K562 (cell line): ENCODE results near the gene ATP6V0E1. TPM values are rescaled to one million over a fixed set of nuclear protein-coding genes. Genes with fewer than 3 reads are reported as not detected.
A peak's percentile ranks its signal among the peaks of the same experiment; 100 is the strongest.

Experiments
- ATAC-seq: fragments of 200-7000 bp; cut with Tn5 transposase; 3 replicates; pipeline ENCODE4 v1.9.1; 2020; ENCODE audit warnings: moderate library complexity
- BruUV-seq: library from RNA; stranded (reverse); fragments of 400-500 nt; replicated peaks from 2 replicates; lab custom pipeline; 2021; lab: Mats Ljungman, UMichigan
- CTCF ChIA-PET: fragments of 300-600 bp; formaldehyde crosslinking; extraction: SDS; loops from one replicate; lab custom pipeline; 2021; ENCODE audit warnings: low intra/inter-chr PET ratio; lab: Yijun Ruan, JAX
- POLR2A ChIA-PET: fragments of 300-600, 350-650 bp; sonication (Branson Sonifier 250); formaldehyde crosslinking; extraction: SDS; loops from one replicate; lab custom pipeline; 2021; ENCODE audit warnings: antibody characterized with exemption, inconsistent platforms; lab: Yijun Ruan, JAX
- DNase-seq, 4 experiments: peaks; one replicate each; pipeline versions ENCODE4 v3.0.0 to v3.0.0-alpha.2; 2011 to 2018; ENCODE audit warnings: low spot score in 3 of 4, mixed read lengths in 3 of 4; ENCODE audit errors: extremely low read depth in 1 of 4
- FAIRE-seq: peaks from 2 replicates; lab custom pipeline; 2011; peaks lifted over from hg19 to GRCh38; lab: Jason Lieb, UNC
- H2AFZ ChIP-seq: 2 replicates; pipeline ENCODE4 v1.6.0; 2011; ENCODE audit warnings: low read depth, low read length, control low read depth, inconsistent platforms
- H3K27ac ChIP-seq: fragments of 200-600 bp; 3 replicates; pipeline ENCODE4 v1.8.0; 2011; ENCODE audit warnings: low read depth, mild to moderate bottlenecking, control low read depth, inconsistent platforms, low read length, moderate library complexity, mixed read lengths; ENCODE audit errors: extremely low read depth
- H3K27me3 ChIP-seq, 2 experiments: fragments of 300-600 bp in 1 of 2; 2 replicates in 1 of 2; 3 replicates in 1 of 2; pipeline versions ENCODE4 v1.6.0 to v1.8.0; 2011; ENCODE audit warnings: inconsistent platforms in 2 of 2, low read length in 2 of 2, mild to moderate bottlenecking in 1 of 2, mixed read lengths in 1 of 2, moderate library complexity in 1 of 2; ENCODE audit not compliant: control insufficient read depth in 2 of 2, insufficient read depth in 2 of 2
- H3K36me3 ChIP-seq: fragments of 300-600 bp; 3 replicates; pipeline ENCODE4 v1.8.0; 2011; ENCODE audit warnings: mild to moderate bottlenecking, low read length, inconsistent platforms; ENCODE audit not compliant: control insufficient read depth, insufficient read depth
- H3K4me1 ChIP-seq, 2 experiments: fragments of 200-600 bp in 1 of 2; replicated peaks in 1 of 2; 2 replicates in 1 of 2; 3 replicates in 1 of 2; pipeline versions ENCODE4 v1.5.1 to v1.8.0; 2011; ENCODE audit warnings: inconsistent platforms in 2 of 2, low read length in 2 of 2, mild to moderate bottlenecking in 1 of 2, mixed read lengths in 1 of 2, moderate library complexity in 1 of 2; ENCODE audit not compliant: control insufficient read depth in 2 of 2, insufficient read depth in 2 of 2
- H3K4me2 ChIP-seq: 2 replicates; pipeline ENCODE4 v1.6.1; 2011; ENCODE audit warnings: low read length, control low read depth, inconsistent platforms, mixed read lengths; ENCODE audit not compliant: insufficient read depth
- H3K4me3 ChIP-seq: fragments of 200-600 bp; sonication (generic), shearing (Covaris generic); 2 replicates; pipeline ENCODE4 v1.5.1; 2016; ENCODE audit warnings: control low read depth, inconsistent platforms
- H3K79me2 ChIP-seq: fragments of 200-600 bp; 3 replicates; pipeline ENCODE4 v1.8.0; 2011; ENCODE audit warnings: low read length, inconsistent platforms; ENCODE audit not compliant: control insufficient read depth, insufficient read depth
- H3K9ac ChIP-seq, 2 experiments: 2 replicates each; pipeline versions ENCODE4 v1.6.0 to v1.6.1; 2011; ENCODE audit warnings: low read depth in 2 of 2, low read length in 2 of 2, control low read depth in 1 of 2, inconsistent platforms in 1 of 2, mild to moderate bottlenecking in 1 of 2, mixed read lengths in 1 of 2; ENCODE audit not compliant: insufficient read depth in 1 of 2
- H3K9me1 ChIP-seq: one replicate; pipeline ENCODE4 v1.6.0; 2011; ENCODE audit warnings: inconsistent platforms, mild to moderate bottlenecking, low read length, moderate library complexity; ENCODE audit not compliant: control insufficient read depth, insufficient read depth
- H3K9me3 ChIP-seq: replicated peaks from 2 replicates; pipeline ENCODE4 v1.5.1; 2011; ENCODE audit warnings: low read depth, low read length, inconsistent platforms; ENCODE audit not compliant: control insufficient read depth, insufficient read depth
- H4K20me1 ChIP-seq: replicated peaks from 2 replicates; pipeline ENCODE4 v1.6.1; 2011; ENCODE audit warnings: low read length, inconsistent platforms, mixed read lengths; ENCODE audit not compliant: control insufficient read depth, insufficient read depth
- BHLHE40 ChIP-seq: IDR thresholded peaks from 2 replicates; pipeline ENCODE4 v1.6.1; 2011; ENCODE audit warnings: low read length, improper control_type of control experiment
- NFIC ChIP-seq: fragments of 450-650 bp; IDR thresholded peaks from 2 replicates; pipeline ENCODE4 v1.6.1; 2017; ENCODE audit warnings: mild to moderate bottlenecking, inconsistent platforms
- NFIX ChIP-seq: fragments of 250-450 bp; sonication (Bioruptor Pico); IDR thresholded peaks from 2 replicates; pipeline ENCODE4 v1.4.0; 2020; ENCODE audit warnings: low read depth, mild to moderate bottlenecking, moderate library complexity
- RBM14 ChIP-seq: fragments of 200-400 bp; formaldehyde crosslinking; IDR thresholded peaks from 2 replicates; pipeline ENCODE4 v1.6.1; 2018; ENCODE audit warnings: low read depth, mild to moderate bottlenecking, low read length, moderate library complexity, borderline replicate concordance; ENCODE audit not compliant: insufficient read depth
- RNF2 ChIP-seq: sonication (generic); IDR thresholded peaks from 2 replicates; pipeline ENCODE4 v1.6.1; 2016
- TCF15 ChIP-seq: fragments of 250-450 bp; sonication (Bioruptor Pico); IDR thresholded peaks from 2 replicates; pipeline ENCODE4 v1.8.0; 2022; ENCODE audit warnings: moderate library complexity, mild to moderate bottlenecking, inconsistent platforms
- ZBTB43 ChIP-seq: sonication (generic); formaldehyde crosslinking; IDR thresholded peaks from 2 replicates; pipeline ENCODE4 v1.8.0; 2023; ENCODE audit warnings: mild to moderate bottlenecking, missing genetic modification reagents
- ZKSCAN1 ChIP-seq: fragments of 150-350 bp; IDR thresholded peaks from 2 replicates; pipeline ENCODE4 v1.6.1; 2016; ENCODE audit warnings: low read depth, low read length
- ZSCAN29 ChIP-seq: fragments of 450-650 bp; IDR thresholded peaks from 2 replicates; pipeline ENCODE4 v1.6.1; 2017
- WGBS: fragments of 100-300 bp; shearing (Covaris generic); methylation state at CpG from one replicate; pipeline ENCODE4 v1.1.6; 2016; ENCODE audit warnings: low coverage, mixed read lengths; ENCODE audit not compliant: insufficient coverage; ENCODE audit errors: missing lambda C conversion rate; 5-methylcytosine and 5-hydroxymethylcytosine counted together
- in situ Hi-C: fragments of 300-500 bp; cut with MboI; formaldehyde crosslinking; loops from 4 replicates; pipeline ENCODE4 v1.15.0; 2018; ENCODE audit warnings: inconsistent platforms, mixed read lengths
- intact Hi-C: fragments of 100-400 bp; cut with micrococcal nuclease; formaldehyde crosslinking; loops from 2 replicates; pipeline ENCODE4 v1.14.2; 2022
- polyA plus RNA-seq, 8 experiments: library from polyadenylated mRNA; depleted of rRNA in 4 of 8; stranded (reverse) in 5 of 8; unstranded in 3 of 8; fragments of >200 nt; fragmentation: Nextera tagmentation in 2 of 8; fragmentation: Illumina TruSeq in 1 of 8; extraction: Ambion mirVana in 2 of 8; extraction: Trizol in 1 of 8; gene quantifications; 2 replicates each; pipeline versions ENCODE4 v1.2.1 to v1.2.3, GENCODE V29; 2011 to 2014; ENCODE audit warnings: inconsistent platforms in 1 of 8, missing spikeins in 1 of 8
- total RNA-seq, 7 experiments: library from RNA; depleted of rRNA in 6 of 7; stranded (reverse); fragments of >200 nt in 6 of 7; fragmentation: Illumina TruSeq in 2 of 7; extraction: Trizol in 2 of 7; gene quantifications; 2 replicates each; pipeline versions ENCODE4 v1.2.1 to v1.2.3, GENCODE V29; 2011 to 2021; ENCODE audit warnings: low replicate concordance in 1 of 7

The ATP6V0E1 gene
- total and polyA plus RNA-seq, 9 of the 15 experiments (the other 6 are each of a cell fraction or from before 2014, with no cell fraction given), result 63.8 to 395 (median 112) TPM

- no peak for TF ChIP-seq ZBTB43 (CRISPR knock-in tag)
- Histone ChIP-seq H3K79me2 (no peaks in the 10 kb centered on the region), H3K4me3 (no peak overlapping the region), H3K9me3 (no peaks in the 10 kb centered on the region), H4K20me1 (no peaks in the 10 kb centered on the region), H3K27me3 (no peaks in the 10 kb centered on the region), H3K27ac (no peak overlapping the region), H3K9me1 (no peaks in the 10 kb centered on the region), H3K36me3 (peaks cover 9% of the 10 kb centered on the region; the same call in 1 of the 3 replicates), H3K9ac (no peak overlapping the region), H3K4me2 (no peak overlapping the region), H3K4me1 (peaks cover 7 to 12% of the 10 kb centered on the region in 2 experiments), H2AFZ (no peak overlapping the region)
- CTCF ChIA-PET, result no interaction called here
- POLR2A ChIA-PET, result interaction anchor here (0.9 kb wide), 1 partner anchor 226 kb away, joined by 3 read pairs; no protein-coding TSS in a partner anchor
- FAIRE-seq (no peak), ATAC-seq (no peak), DNase-seq (no peak)
- in situ Hi-C loops (loop anchor here (10.0 kb wide), 1 partner anchor 456 kb away; no protein-coding TSS in a partner anchor), intact Hi-C loops (no loop called here)
- WGBS, result 82% methylated on average over 15 of the region's 15 CpGs
- no TSS peak for BruUV-seq
These were observed 43.1 kb upstream of the ATP6V0E1 start for GRCh38 chr5:172940268-172941066.

- H2AFZ ChIP-seq, result no peak overlapping the region
- peak in 1 of 4 experiments; percentile 18 for DNase-seq
- H3K27ac ChIP-seq, result no peak overlapping the region
- peak; percentile 59 for FAIRE-seq
- H3K27me3 ChIP-seq, result no peaks in the 10 kb centered on the region
- ChIA-PET CTCF (no interaction called here), POLR2A (no interaction called here)
- H3K9ac ChIP-seq, result no peak overlapping the region
- BruUV-seq, result no TSS peak
- ATAC-seq, result no peak
- no peaks in the 10 kb centered on the region for H4K20me1 ChIP-seq
- H3K79me2 ChIP-seq, result no peaks in the 10 kb centered on the region
- in situ Hi-C loops, result loop anchor here (10.0 kb wide), 1 partner anchor 456 kb away; no protein-coding TSS in a partner anchor
- H3K9me3 ChIP-seq, result no peaks in the 10 kb centered on the region
- 51% methylated on average over 4 of the region's 4 CpGs for WGBS
- no peak overlapping the region for H3K4me2 ChIP-seq
- H3K4me1 ChIP-seq, result peaks cover 7 to 12% of the 10 kb centered on the region in 2 experiments
- TF ChIP-seq TCF15 (no peak), ZSCAN29 (no peak), ZKSCAN1 (0 out of 2 replicates have a peak, but pooled peaks have one; percentile 59), RBM14 (no peak), NFIC (peak; percentile 98), BHLHE40 (peak; percentile 16; the same call in 1 of the 2 replicates), NFIX (CRISPR knock-in tag) (peak; percentile 87), RNF2 (no peak)
- intact Hi-C loops, result no loop called here
- H3K4me3 ChIP-seq, result no peak overlapping the region
- no peaks in the 10 kb centered on the region for H3K9me1 ChIP-seq
- H3K36me3 ChIP-seq, result peaks cover 9% of the 10 kb centered on the region; the same call in 1 of the 3 replicates
These were observed 42.5 kb upstream of the ATP6V0E1 start for GRCh38 chr5:172941067-172941516.
